K562 (cell line): Measurements from ENCODE around the gene APLP1. TPM values are rescaled to one million over a fixed set of nuclear protein-coding genes. Genes with fewer than 3 reads are reported as not detected.
"Not testable (repeated sequence)": the region's sequence is repeated elsewhere in the genome, so short reads cannot be mapped to it uniquely, and the experiment has no call there.

Source experiments
- ATAC-seq: fragments of 200-7000 bp; cut with Tn5 transposase; 3 replicates; pipeline ENCODE4 v1.9.1; 2020; ENCODE audit warnings: moderate library complexity
- BruUV-seq: library from RNA; stranded (reverse); fragments of 400-500 nt; replicated peaks from 2 replicates; lab custom pipeline; 2021; lab: Mats Ljungman, UMichigan
- CTCF ChIA-PET: fragments of 300-600 bp; formaldehyde crosslinking; extraction: SDS; loops from one replicate; lab custom pipeline; 2021; ENCODE audit warnings: low intra/inter-chr PET ratio; lab: Yijun Ruan, JAX
- POLR2A ChIA-PET: fragments of 300-600, 350-650 bp; sonication (Branson Sonifier 250); formaldehyde crosslinking; extraction: SDS; loops from one replicate; lab custom pipeline; 2021; ENCODE audit warnings: antibody characterized with exemption, inconsistent platforms; lab: Yijun Ruan, JAX
- DNase-seq, 4 experiments: peaks; one replicate each; pipeline versions ENCODE4 v3.0.0 to v3.0.0-alpha.2; 2011 to 2018; ENCODE audit warnings: low spot score in 3 of 4, mixed read lengths in 3 of 4; ENCODE audit errors: extremely low read depth in 1 of 4
- FAIRE-seq: peaks from 2 replicates; lab custom pipeline; 2011; peaks lifted over from hg19 to GRCh38; lab: Jason Lieb, UNC
- H2AFZ ChIP-seq: 2 replicates; pipeline ENCODE4 v1.6.0; 2011; ENCODE audit warnings: low read depth, low read length, control low read depth, inconsistent platforms
- H3K27ac ChIP-seq: fragments of 200-600 bp; 3 replicates; pipeline ENCODE4 v1.8.0; 2011; ENCODE audit warnings: low read depth, mild to moderate bottlenecking, control low read depth, inconsistent platforms, low read length, moderate library complexity, mixed read lengths; ENCODE audit errors: extremely low read depth
- H3K27me3 ChIP-seq, 2 experiments: fragments of 300-600 bp in 1 of 2; 2 replicates in 1 of 2; 3 replicates in 1 of 2; pipeline versions ENCODE4 v1.6.0 to v1.8.0; 2011; ENCODE audit warnings: inconsistent platforms in 2 of 2, low read length in 2 of 2, mild to moderate bottlenecking in 1 of 2, mixed read lengths in 1 of 2, moderate library complexity in 1 of 2; ENCODE audit not compliant: control insufficient read depth in 2 of 2, insufficient read depth in 2 of 2
- H3K36me3 ChIP-seq: fragments of 300-600 bp; 3 replicates; pipeline ENCODE4 v1.8.0; 2011; ENCODE audit warnings: mild to moderate bottlenecking, low read length, inconsistent platforms; ENCODE audit not compliant: control insufficient read depth, insufficient read depth
- H3K4me1 ChIP-seq, 2 experiments: fragments of 200-600 bp in 1 of 2; replicated peaks in 1 of 2; 2 replicates in 1 of 2; 3 replicates in 1 of 2; pipeline versions ENCODE4 v1.5.1 to v1.8.0; 2011; ENCODE audit warnings: inconsistent platforms in 2 of 2, low read length in 2 of 2, mild to moderate bottlenecking in 1 of 2, mixed read lengths in 1 of 2, moderate library complexity in 1 of 2; ENCODE audit not compliant: control insufficient read depth in 2 of 2, insufficient read depth in 2 of 2
- H3K4me2 ChIP-seq: 2 replicates; pipeline ENCODE4 v1.6.1; 2011; ENCODE audit warnings: low read length, control low read depth, inconsistent platforms, mixed read lengths; ENCODE audit not compliant: insufficient read depth
- H3K4me3 ChIP-seq: fragments of 200-600 bp; sonication (generic), shearing (Covaris generic); 2 replicates; pipeline ENCODE4 v1.5.1; 2016; ENCODE audit warnings: control low read depth, inconsistent platforms
- H3K79me2 ChIP-seq: fragments of 200-600 bp; 3 replicates; pipeline ENCODE4 v1.8.0; 2011; ENCODE audit warnings: low read length, inconsistent platforms; ENCODE audit not compliant: control insufficient read depth, insufficient read depth
- H3K9ac ChIP-seq, 2 experiments: 2 replicates each; pipeline versions ENCODE4 v1.6.0 to v1.6.1; 2011; ENCODE audit warnings: low read depth in 2 of 2, low read length in 2 of 2, control low read depth in 1 of 2, inconsistent platforms in 1 of 2, mild to moderate bottlenecking in 1 of 2, mixed read lengths in 1 of 2; ENCODE audit not compliant: insufficient read depth in 1 of 2
- H3K9me1 ChIP-seq: one replicate; pipeline ENCODE4 v1.6.0; 2011; ENCODE audit warnings: inconsistent platforms, mild to moderate bottlenecking, low read length, moderate library complexity; ENCODE audit not compliant: control insufficient read depth, insufficient read depth
- H3K9me3 ChIP-seq: replicated peaks from 2 replicates; pipeline ENCODE4 v1.5.1; 2011; ENCODE audit warnings: low read depth, low read length, inconsistent platforms; ENCODE audit not compliant: control insufficient read depth, insufficient read depth
- H4K20me1 ChIP-seq: replicated peaks from 2 replicates; pipeline ENCODE4 v1.6.1; 2011; ENCODE audit warnings: low read length, inconsistent platforms, mixed read lengths; ENCODE audit not compliant: control insufficient read depth, insufficient read depth
- RAD21 ChIP-seq, 2 experiments: fragments of 250-450 bp in 1 of 2; fragments of 450-650 bp in 1 of 2; sonication (Bioruptor Pico) in 1 of 2; formaldehyde crosslinking in 1 of 2; IDR thresholded peaks in 1 of 2; conservative IDR thresholded peaks in 1 of 2; 2 replicates each; pipeline versions ENCODE4 v1.4.0 to v1.8.0; 2020 to 2022; ENCODE audit warnings: mild to moderate bottlenecking in 2 of 2, moderate library complexity in 1 of 2
- TAF1 ChIP-seq: IDR thresholded peaks from 2 replicates; pipeline ENCODE4 v1.6.1; 2011; ENCODE audit warnings: mild to moderate bottlenecking, low read length, moderate library complexity; ENCODE audit not compliant: insufficient read depth, control insufficient read depth, severe bottlenecking; ENCODE audit errors: extremely low read depth
- ZNF507 ChIP-seq: conservative IDR thresholded peaks from 2 replicates; pipeline ENCODE4 v1.6.1; 2017; ENCODE audit warnings: missing genetic modification characterization, missing compliant biosample characterization
- WGBS: fragments of 100-300 bp; shearing (Covaris generic); methylation state at CpG from one replicate; pipeline ENCODE4 v1.1.6; 2016; ENCODE audit warnings: low coverage, mixed read lengths; ENCODE audit not compliant: insufficient coverage; ENCODE audit errors: missing lambda C conversion rate; 5-methylcytosine and 5-hydroxymethylcytosine counted together
- in situ Hi-C: fragments of 300-500 bp; cut with MboI; formaldehyde crosslinking; loops from 4 replicates; pipeline ENCODE4 v1.15.0; 2018; ENCODE audit warnings: inconsistent platforms, mixed read lengths
- intact Hi-C: fragments of 100-400 bp; cut with micrococcal nuclease; formaldehyde crosslinking; loops from 2 replicates; pipeline ENCODE4 v1.14.2; 2022
- polyA plus RNA-seq, 8 experiments: library from polyadenylated mRNA; depleted of rRNA in 4 of 8; stranded (reverse) in 5 of 8; unstranded in 3 of 8; fragments of >200 nt; fragmentation: Nextera tagmentation in 2 of 8; fragmentation: Illumina TruSeq in 1 of 8; extraction: Ambion mirVana in 2 of 8; extraction: Trizol in 1 of 8; gene quantifications; 2 replicates each; pipeline versions ENCODE4 v1.2.1 to v1.2.3, GENCODE V29; 2011 to 2014; ENCODE audit warnings: inconsistent platforms in 1 of 8, missing spikeins in 1 of 8
- total RNA-seq, 7 experiments: library from RNA; depleted of rRNA in 6 of 7; stranded (reverse); fragments of >200 nt in 6 of 7; fragmentation: Illumina TruSeq in 2 of 7; extraction: Trizol in 2 of 7; gene quantifications; 2 replicates each; pipeline versions ENCODE4 v1.2.1 to v1.2.3, GENCODE V29; 2011 to 2021; ENCODE audit warnings: low replicate concordance in 1 of 7
- TF ChIP-seq, protein P1 (sequence below), 2 experiments: fragments of 450-650 bp; formaldehyde crosslinking in 1 of 2; IDR thresholded peaks; 2 replicates each; pipeline versions ENCODE4 v1.4.0 to v1.6.1; 2014 to 2020; ENCODE audit warnings: mild to moderate bottlenecking in 2 of 2, borderline replicate concordance in 1 of 2, low read depth in 1 of 2

APLP1 gene
- total and polyA plus RNA-seq, 9 of the 15 experiments (the other 6 are each of a cell fraction or from before 2014, with no cell fraction given), result 0.69 to 9.9 (median 4.7) TPM

DNA sequence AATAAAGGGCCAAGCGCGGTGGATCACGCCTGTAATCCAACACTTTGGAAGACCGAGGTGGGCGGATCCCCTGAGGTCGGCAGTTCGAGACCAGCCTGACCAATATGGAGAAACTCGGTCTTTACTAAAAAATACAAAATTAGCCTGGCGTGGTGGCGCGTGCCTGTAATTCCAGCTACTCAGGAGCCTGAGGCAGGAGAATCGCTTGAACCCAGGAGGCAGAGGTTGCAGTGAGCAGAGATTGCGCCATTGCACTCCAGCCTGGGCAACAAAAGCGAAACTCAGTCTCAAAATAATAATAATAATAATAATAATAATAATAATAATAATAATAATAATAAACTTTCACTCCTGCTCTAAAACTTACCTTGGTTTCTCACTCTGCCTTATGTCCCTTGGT is 42.0 kb downstream of the APLP1 start:
- H3K27ac ChIP-seq, FAIRE-seq, H3K79me2 ChIP-seq, H3K4me3 ChIP-seq, H3K4me2 ChIP-seq, H3K36me3 ChIP-seq, ATAC-seq, CTCF ChIA-PET, intact Hi-C loops, H3K9me1 ChIP-seq, H3K9me3 ChIP-seq, POLR2A ChIA-PET, H3K27me3 ChIP-seq, H3K9ac ChIP-seq, DNase-seq, in situ Hi-C loops, H2AFZ ChIP-seq, BruUV-seq, H4K20me1 ChIP-seq: not testable (repeated sequence)
- 72% methylated on average over 14 of the region's 14 CpGs for WGBS
- H3K4me1 ChIP-seq, result peaks cover 31 to 33% of the 10 kb centered on the region in 2 experiments

DNA sequence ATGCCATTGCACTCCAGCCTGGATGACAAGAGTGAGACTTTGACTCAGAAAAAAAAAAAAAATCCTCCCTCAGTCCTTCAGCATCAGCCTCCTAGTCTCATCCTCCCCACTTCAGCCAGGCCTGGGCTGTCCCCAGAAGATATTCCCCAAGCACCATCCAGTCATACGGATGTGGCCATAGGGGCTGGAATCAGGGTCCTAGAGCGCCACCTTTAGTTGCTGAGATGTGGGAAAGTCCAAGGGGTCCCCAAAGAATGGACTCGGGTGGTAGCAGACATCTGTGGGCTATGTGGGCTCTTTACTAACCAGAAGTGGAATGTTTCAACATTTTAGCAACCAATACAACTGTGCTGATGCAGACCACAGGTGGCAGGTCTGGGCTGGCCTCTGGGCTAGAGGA is 42.8 kb downstream of the APLP1 start:
- WGBS, result 34% methylated on average over 3 of the region's 3 CpGs
- BruUV-seq, result no TSS peak
- TF ChIP-seq RAD21 (CRISPR knock-in tag; conservative IDR thresholded peaks at IDR 0.05 in 1 of 2, IDR thresholded peaks at IDR 0.05 in 1 of 2) (peak in 1 of 2 experiments; percentile 65; a peak in 2 of 4 replicates), ZNF507 (tag) (no peak), TAF1 (no peak)
- TF ChIP-seq, protein P1, sequence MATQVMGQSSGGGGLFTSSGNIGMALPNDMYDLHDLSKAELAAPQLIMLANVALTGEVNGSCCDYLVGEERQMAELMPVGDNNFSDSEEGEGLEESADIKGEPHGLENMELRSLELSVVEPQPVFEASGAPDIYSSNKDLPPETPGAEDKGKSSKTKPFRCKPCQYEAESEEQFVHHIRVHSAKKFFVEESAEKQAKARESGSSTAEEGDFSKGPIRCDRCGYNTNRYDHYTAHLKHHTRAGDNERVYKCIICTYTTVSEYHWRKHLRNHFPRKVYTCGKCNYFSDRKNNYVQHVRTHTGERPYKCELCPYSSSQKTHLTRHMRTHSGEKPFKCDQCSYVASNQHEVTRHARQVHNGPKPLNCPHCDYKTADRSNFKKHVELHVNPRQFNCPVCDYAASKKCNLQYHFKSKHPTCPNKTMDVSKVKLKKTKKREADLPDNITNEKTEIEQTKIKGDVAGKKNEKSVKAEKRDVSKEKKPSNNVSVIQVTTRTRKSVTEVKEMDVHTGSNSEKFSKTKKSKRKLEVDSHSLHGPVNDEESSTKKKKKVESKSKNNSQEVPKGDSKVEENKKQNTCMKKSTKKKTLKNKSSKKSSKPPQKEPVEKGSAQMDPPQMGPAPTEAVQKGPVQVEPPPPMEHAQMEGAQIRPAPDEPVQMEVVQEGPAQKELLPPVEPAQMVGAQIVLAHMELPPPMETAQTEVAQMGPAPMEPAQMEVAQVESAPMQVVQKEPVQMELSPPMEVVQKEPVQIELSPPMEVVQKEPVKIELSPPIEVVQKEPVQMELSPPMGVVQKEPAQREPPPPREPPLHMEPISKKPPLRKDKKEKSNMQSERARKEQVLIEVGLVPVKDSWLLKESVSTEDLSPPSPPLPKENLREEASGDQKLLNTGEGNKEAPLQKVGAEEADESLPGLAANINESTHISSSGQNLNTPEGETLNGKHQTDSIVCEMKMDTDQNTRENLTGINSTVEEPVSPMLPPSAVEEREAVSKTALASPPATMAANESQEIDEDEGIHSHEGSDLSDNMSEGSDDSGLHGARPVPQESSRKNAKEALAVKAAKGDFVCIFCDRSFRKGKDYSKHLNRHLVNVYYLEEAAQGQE (IDR thresholded peaks at IDR 0.05; ENCODE audit: borderline replicate concordance), result peak; percentile 63; the same call in 1 of the 2 replicates
- TF ChIP-seq, protein P1 (CRISPR knock-in tag; IDR thresholded peaks at IDR 0.05; ENCODE audit: low read depth), result no peak

More for the DNA sequence above, 42.8 kb downstream of the APLP1 start:
- H3K36me3 ChIP-seq, result no peaks in the 10 kb centered on the region
- POLR2A ChIA-PET, result interaction anchor here (0.7 kb wide), 1 partner anchor 569 kb away, joined by 3 read pairs; no protein-coding TSS in a partner anchor
- in situ Hi-C loops (no loop called here), intact Hi-C loops (no loop called here)
- no peak overlapping the region for H3K4me2 ChIP-seq
- ATAC-seq (peak; percentile 73), DNase-seq (peak in 1 of 4 experiments; percentile 41), FAIRE-seq (no peak)
- H3K9me1 ChIP-seq, result no peaks in the 10 kb centered on the region
- no peaks in the 10 kb centered on the region for H4K20me1 ChIP-seq
- no peak overlapping the region for H3K27ac ChIP-seq
- H3K4me1 ChIP-seq, result peaks cover 31 to 33% of the 10 kb centered on the region in 2 experiments
- no peak overlapping the region for H2AFZ ChIP-seq
- H3K9me3 ChIP-seq, result no peaks in the 10 kb centered on the region
- CTCF ChIA-PET, result interaction anchor here (1.5 kb wide), 1 partner anchor 29 kb away, joined by 5 read pairs; no protein-coding TSS in a partner anchor
- H3K27me3 ChIP-seq, result no peaks in the 10 kb centered on the region; a peak in 1 of 5 replicates
- H3K9ac ChIP-seq, result no peak overlapping the region
- no peaks in the 10 kb centered on the region for H3K79me2 ChIP-seq
- no peak overlapping the region for H3K4me3 ChIP-seq
